Measurements from ENCODE around the gene GALM. TPM values are rescaled to one million over a fixed set of nuclear protein-coding genes. Genes with fewer than 3 reads are reported as not detected.

GALM gene
- total RNA-seq, 1 experiment from 2014 or later, result 9.1 TPM

DNA sequence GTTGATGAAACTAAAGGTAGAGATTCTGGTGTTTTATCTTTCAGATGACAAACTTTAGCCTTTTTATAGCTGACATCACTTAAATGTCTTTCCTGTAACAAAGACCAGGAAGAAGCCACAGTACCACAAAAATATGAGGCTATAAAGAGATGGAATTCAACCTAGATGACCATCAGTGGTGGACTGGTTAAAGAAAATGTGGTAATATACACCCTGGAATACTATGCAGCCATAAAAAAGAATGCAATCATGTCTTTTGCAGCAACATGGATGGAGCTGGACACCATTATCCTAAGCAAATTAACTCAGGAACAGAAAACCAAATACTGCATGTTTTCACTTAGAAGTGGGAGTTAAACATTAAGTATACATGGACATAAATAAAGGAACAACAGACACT, 44.9 kb upstream of the GALM start:
- H3K4me3 Mint-ChIP-seq (ENCODE audit: low read depth, unreplicated experiment), result no peak overlapping the region
- peaks cover 9% of the 10 kb centered on the region for H3K27me3 Mint-ChIP-seq (ENCODE audit: unreplicated experiment)
- no peak for DNase-seq
- no peaks in the 10 kb centered on the region for H3K4me1 Mint-ChIP-seq (ENCODE audit: low read depth, unreplicated experiment)
- no peak overlapping the region for H3K27ac Mint-ChIP-seq (ENCODE audit: unreplicated experiment)
- TF ChIP-seq, protein P1, sequence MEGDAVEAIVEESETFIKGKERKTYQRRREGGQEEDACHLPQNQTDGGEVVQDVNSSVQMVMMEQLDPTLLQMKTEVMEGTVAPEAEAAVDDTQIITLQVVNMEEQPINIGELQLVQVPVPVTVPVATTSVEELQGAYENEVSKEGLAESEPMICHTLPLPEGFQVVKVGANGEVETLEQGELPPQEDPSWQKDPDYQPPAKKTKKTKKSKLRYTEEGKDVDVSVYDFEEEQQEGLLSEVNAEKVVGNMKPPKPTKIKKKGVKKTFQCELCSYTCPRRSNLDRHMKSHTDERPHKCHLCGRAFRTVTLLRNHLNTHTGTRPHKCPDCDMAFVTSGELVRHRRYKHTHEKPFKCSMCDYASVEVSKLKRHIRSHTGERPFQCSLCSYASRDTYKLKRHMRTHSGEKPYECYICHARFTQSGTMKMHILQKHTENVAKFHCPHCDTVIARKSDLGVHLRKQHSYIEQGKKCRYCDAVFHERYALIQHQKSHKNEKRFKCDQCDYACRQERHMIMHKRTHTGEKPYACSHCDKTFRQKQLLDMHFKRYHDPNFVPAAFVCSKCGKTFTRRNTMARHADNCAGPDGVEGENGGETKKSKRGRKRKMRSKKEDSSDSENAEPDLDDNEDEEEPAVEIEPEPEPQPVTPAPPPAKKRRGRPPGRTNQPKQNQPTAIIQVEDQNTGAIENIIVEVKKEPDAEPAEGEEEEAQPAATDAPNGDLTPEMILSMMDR (IDR thresholded peaks at IDR 0.05; ENCODE audit: unreplicated experiment), result no peak
- CTCF ChIA-PET, result no interaction called here
- H3K9me3 Mint-ChIP-seq (ENCODE audit: low read depth, unreplicated experiment), result no peaks in the 10 kb centered on the region
- H3K36me3 Mint-ChIP-seq (ENCODE audit: insufficient read depth, unreplicated experiment), result no peaks in the 10 kb centered on the region
- intact Hi-C loops (cut with micrococcal nuclease; ENCODE audit: unreplicated experiment), result no loop called here
- BruUV-seq (replicated peaks), result no TSS peak

DNA sequence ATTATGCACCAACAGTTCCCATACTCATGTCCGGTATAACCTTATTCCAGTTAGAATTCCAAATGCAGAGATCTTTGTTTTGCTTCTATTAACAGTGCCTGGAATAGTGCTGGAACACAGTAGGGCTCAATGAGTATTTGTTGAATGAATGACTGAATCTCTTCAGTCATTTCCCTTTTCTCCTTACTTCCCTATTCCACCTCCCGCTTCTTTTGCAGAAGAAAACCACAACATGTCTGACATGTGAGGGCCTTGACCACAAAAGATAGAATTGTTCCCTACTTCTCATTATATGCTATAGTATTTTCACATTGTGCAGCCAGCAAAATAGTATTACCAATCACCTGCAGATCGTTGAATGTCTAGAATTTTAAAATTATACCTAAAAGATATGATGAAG, 43.7 kb upstream of the GALM start:
- H3K36me3 Mint-ChIP-seq (ENCODE audit: insufficient read depth, unreplicated experiment), result no peaks in the 10 kb centered on the region
- H3K9me3 Mint-ChIP-seq (ENCODE audit: low read depth, unreplicated experiment), result no peaks in the 10 kb centered on the region
- CTCF ChIA-PET, result no interaction called here
- H3K27me3 Mint-ChIP-seq (ENCODE audit: unreplicated experiment), result peaks cover 5% of the 10 kb centered on the region
- BruUV-seq (replicated peaks), result no TSS peak
- intact Hi-C loops (cut with micrococcal nuclease; ENCODE audit: unreplicated experiment), result no loop called here
- no peak for DNase-seq
- H3K4me3 Mint-ChIP-seq (ENCODE audit: low read depth, unreplicated experiment), result no peak overlapping the region
- H3K4me1 Mint-ChIP-seq (ENCODE audit: low read depth, unreplicated experiment), result no peaks in the 10 kb centered on the region
- TF ChIP-seq, protein P1 (IDR thresholded peaks at IDR 0.05; ENCODE audit: unreplicated experiment), result no peak
- no peak overlapping the region for H3K27ac Mint-ChIP-seq (ENCODE audit: unreplicated experiment)

DNA sequence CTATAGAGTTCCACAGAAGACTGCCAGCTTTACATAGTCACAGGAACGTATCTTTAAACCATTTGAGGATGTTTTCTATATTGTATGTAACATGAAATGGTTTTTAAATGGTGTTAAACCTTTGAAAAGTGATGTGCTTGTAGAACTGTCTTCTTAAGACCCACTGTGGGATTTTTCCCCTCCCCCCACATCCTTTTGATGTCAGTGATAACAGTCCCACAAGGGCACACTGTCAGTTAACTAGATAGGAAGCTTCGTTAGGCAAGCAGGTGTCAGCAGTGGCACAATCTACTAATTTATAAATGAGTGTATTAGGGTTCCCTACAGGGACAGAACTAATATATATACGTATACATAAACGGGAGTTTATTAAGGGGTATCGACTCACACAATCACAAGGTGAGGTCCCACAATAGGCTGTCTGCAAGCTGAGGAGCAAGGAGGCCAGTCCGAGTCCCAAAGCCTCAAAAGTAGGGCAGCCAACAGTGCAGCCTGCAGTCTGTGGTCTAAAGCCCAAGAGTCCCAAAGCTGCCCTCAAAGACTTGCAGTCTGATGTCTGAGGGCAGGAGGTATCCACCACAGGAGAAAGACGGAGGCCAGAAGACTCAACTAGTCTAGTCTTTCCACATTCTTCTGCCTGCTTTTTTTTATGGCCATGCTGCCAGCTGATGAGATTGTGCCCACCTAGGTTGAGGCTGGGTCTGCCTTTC, 39.4 kb upstream of the GALM start:
- Mint-ChIP-seq H3K27ac (ENCODE audit: unreplicated experiment) (no peak overlapping the region), H3K4me1 (ENCODE audit: low read depth, unreplicated experiment) (no peaks in the 10 kb centered on the region), H3K4me3 (ENCODE audit: low read depth, unreplicated experiment) (no peak overlapping the region), H3K36me3 (ENCODE audit: insufficient read depth, unreplicated experiment) (no peaks in the 10 kb centered on the region), H3K9me3 (ENCODE audit: low read depth, unreplicated experiment) (no peaks in the 10 kb centered on the region), H3K27me3 (ENCODE audit: unreplicated experiment) (no peaks in the 10 kb centered on the region)
- TF ChIP-seq, protein P1 (IDR thresholded peaks at IDR 0.05; ENCODE audit: unreplicated experiment), result no peak
- CTCF ChIA-PET, result no interaction called here
- BruUV-seq (replicated peaks), result no TSS peak
- no peak for DNase-seq
- intact Hi-C loops (cut with micrococcal nuclease; ENCODE audit: unreplicated experiment), result no loop called here

DNA sequence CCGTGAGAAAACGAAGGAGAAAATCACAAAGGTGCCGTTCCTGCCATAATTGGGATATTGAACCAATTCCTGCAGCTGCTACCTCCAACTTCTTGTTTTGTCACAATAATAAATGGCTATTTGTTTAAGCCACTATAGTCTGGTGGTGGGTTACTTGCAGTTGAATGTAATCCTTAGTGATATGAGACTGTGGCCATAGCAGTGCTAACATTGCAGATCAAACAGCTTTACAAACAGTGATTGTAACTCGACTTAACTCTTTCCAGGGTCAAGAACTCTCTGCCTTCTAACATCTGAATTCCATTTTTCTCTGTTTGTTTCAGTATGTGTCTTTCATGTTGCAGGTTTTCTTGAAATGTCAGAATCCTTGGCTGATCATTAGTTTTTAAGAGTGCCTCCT, 38.5 kb upstream of the GALM start:
- BruUV-seq (replicated peaks), result no TSS peak
- no peak overlapping the region for H3K4me3 Mint-ChIP-seq (ENCODE audit: low read depth, unreplicated experiment)

More for the DNA sequence above, 38.5 kb upstream of the GALM start:
- Mint-ChIP-seq H3K36me3 (ENCODE audit: insufficient read depth, unreplicated experiment) (no peaks in the 10 kb centered on the region), H3K27ac (ENCODE audit: unreplicated experiment) (no peak overlapping the region), H3K27me3 (ENCODE audit: unreplicated experiment) (no peaks in the 10 kb centered on the region), H3K4me1 (ENCODE audit: low read depth, unreplicated experiment) (no peaks in the 10 kb centered on the region), H3K9me3 (ENCODE audit: low read depth, unreplicated experiment) (no peaks in the 10 kb centered on the region)
- CTCF ChIA-PET, result no interaction called here
- intact Hi-C loops (cut with micrococcal nuclease; ENCODE audit: unreplicated experiment), result no loop called here
- DNase-seq, result no peak
- TF ChIP-seq, protein P1 (IDR thresholded peaks at IDR 0.05; ENCODE audit: unreplicated experiment), result no peak

Data from Calu3 (cell line).